H1 (cell line): ENCODE measurements around the gene C3orf85. TPM values are rescaled to one million over a fixed set of nuclear protein-coding genes. Genes with fewer than 3 reads are reported as not detected.

Experiments used
- polyA plus RNA-seq, 7 experiments: library from polyadenylated mRNA; depleted of rRNA in 3 of 7; stranded (reverse) in 5 of 7; unstranded in 2 of 7; fragments of >200 nt in 5 of 7; fragments of 200-250 nt in 2 of 7; gene quantifications; 1 replicate in 5 of 7; 2 replicates in 1 of 7; 4 replicates in 1 of 7; pipeline versions ENCODE4 v1.2.1 to v1.2.3, GENCODE V29; 2011 to 2013; ENCODE audit warnings: missing spikeins in 2 of 7, mixed read lengths in 2 of 7
- total RNA-seq: library from RNA; stranded (reverse); fragmentation: NEBNext Ultra II Directional; extraction: Animal tissue kit (Norgen Biotek cat#: 25700); gene quantifications from 2 replicates; pipeline ENCODE4 v1.2.1, GENCODE V29; 2021
- TF ChIP-seq, protein P1 (sequence below): IDR thresholded peaks from 2 replicates; pipeline ENCODE4 v1.6.1; 2012; ENCODE audit warnings: inconsistent platforms

The C3orf85 gene
- total and polyA plus RNA-seq, 2 of the 8 experiments (the other 6 are each of a cell fraction or from before 2014, with no cell fraction given) = not detected

DNA sequence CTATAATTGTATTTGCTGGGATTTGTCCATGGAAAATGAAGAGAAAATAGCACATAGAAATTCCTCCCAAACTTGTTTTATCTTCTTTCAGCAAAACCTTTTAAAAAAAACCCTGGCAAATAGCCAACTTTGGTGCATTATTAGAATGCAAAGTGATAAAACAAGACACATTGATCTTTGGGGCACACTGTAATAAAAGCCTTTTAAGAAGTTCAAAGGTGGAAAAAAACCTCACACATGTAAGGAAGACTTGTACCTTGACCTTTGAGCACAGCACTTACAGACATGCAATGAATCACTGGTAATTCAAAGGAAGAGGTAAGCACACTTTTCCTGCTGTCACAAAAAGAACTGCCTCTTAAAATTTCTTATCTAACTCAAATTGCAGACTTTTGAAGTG is 10.6 kb upstream of the C3orf85 start (continued):
- TF ChIP-seq, protein P1, sequence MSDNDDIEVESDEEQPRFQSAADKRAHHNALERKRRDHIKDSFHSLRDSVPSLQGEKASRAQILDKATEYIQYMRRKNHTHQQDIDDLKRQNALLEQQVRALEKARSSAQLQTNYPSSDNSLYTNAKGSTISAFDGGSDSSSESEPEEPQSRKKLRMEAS = no peak
- TF ChIP-seq, all 59 proteins: peak for 0
